Brain microvascular endothelial cell (primary cell): ENCODE data around the gene ALG9.

Source experiments
- DNase-seq: peaks from one replicate; pipeline ENCODE4 v3.0.0-alpha.2; 2020
- H3K27ac ChIP-seq: fragments of 250-450 bp; sonication (Bioruptor Pico); 2 replicates; pipeline ENCODE4 v1.5.1; 2020; ENCODE audit warnings: mild to moderate bottlenecking, moderate library complexity
- H3K27me3 ChIP-seq: fragments of 250-450 bp; sonication (Bioruptor Pico); replicated peaks from 2 replicates; pipeline ENCODE4 v1.5.1; 2020; ENCODE audit warnings: mild to moderate bottlenecking
- H3K36me3 ChIP-seq: fragments of 250-450 bp; sonication (Bioruptor Pico); replicated peaks from 2 replicates; pipeline ENCODE4 v1.5.1; 2020; ENCODE audit warnings: mild to moderate bottlenecking
- H3K4me3 ChIP-seq: 2 replicates; pipeline ENCODE4 v1.5.1; 2011; ENCODE audit warnings: low read depth, mild to moderate bottlenecking, control low read depth, low read length, moderate library complexity
- CTCF ChIP-seq: IDR thresholded peaks from 2 replicates; pipeline ENCODE4 v1.5.1; 2011; ENCODE audit warnings: low read depth, mild to moderate bottlenecking, moderate library complexity, low read length, control low read depth, inconsistent platforms; ENCODE audit errors: missing control alignments
- in situ Hi-C: cut with HindIII; loops from 2 replicates; pipeline ENCODE4 v1.10.0; 2017; ENCODE audit warnings: low sequenced_read_pairs, low pct_ligation_motif_present

The ALG9 gene, protein sequence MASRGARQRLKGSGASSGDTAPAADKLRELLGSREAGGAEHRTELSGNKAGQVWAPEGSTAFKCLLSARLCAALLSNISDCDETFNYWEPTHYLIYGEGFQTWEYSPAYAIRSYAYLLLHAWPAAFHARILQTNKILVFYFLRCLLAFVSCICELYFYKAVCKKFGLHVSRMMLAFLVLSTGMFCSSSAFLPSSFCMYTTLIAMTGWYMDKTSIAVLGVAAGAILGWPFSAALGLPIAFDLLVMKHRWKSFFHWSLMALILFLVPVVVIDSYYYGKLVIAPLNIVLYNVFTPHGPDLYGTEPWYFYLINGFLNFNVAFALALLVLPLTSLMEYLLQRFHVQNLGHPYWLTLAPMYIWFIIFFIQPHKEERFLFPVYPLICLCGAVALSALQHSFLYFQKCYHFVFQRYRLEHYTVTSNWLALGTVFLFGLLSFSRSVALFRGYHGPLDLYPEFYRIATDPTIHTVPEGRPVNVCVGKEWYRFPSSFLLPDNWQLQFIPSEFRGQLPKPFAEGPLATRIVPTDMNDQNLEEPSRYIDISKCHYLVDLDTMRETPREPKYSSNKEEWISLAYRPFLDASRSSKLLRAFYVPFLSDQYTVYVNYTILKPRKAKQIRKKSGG

GRCh38 chr11:111870886-111871692, at the start of gene ALG9:
ALG9 (minus strand) TSS chr11:111871581; CDS start chr11:111871482, 99 bp downstream.
- peaks cover 11% of the 10 kb centered on the region for H3K36me3 ChIP-seq
- H3K27me3 ChIP-seq = no peaks in the 10 kb centered on the region
- in situ Hi-C loops = no loop called here
- peak; percentile 85 for DNase-seq
- H3K27ac ChIP-seq = peak within 1 kb of the TSS; percentile 84
- TF ChIP-seq CTCF = peak; percentile 59
- H3K4me3 ChIP-seq = peak within 1 kb of the TSS; percentile 87

DNA sequence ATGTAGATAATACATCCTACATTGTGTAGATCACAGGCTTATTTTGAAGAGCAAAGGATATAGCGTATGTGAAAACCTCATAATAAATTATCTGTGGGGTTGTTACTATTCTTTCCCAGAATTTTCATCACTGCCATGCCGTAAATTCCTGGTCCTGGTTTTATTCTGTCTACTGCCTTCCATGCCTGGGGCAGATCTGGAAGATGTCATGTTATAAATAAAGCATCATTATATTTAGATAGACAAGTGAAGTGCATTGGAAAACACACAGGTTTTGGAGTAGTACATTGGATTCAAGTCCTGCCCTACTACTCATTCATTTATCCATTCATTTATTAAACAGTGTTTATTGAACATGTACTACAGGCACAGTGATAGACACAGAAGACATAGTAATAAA, 49.5 kb upstream of the ALG9 start:
- Histone ChIP-seq H3K27ac (no peak overlapping the region), H3K4me3 (no peak overlapping the region), H3K27me3 (no peaks in the 10 kb centered on the region), H3K36me3 (no peaks in the 10 kb centered on the region)
- DNase-seq = no peak
- TF ChIP-seq CTCF = no peak
- in situ Hi-C loops = no loop called here

- no peak within 1 kb of the TSS for H3K4me3 ChIP-seq
- no peak within 1 kb of the TSS for H3K27ac ChIP-seq
- in situ Hi-C loops = no loop called here
Measured at GRCh38 chr11:111918390-111919256, 47.2 kb upstream of the ALG9 start, which contains the start of gene C11orf52. C11orf52 (plus strand) TSS chr11:111918913; CDS start chr11:111918973, 60 bp downstream.

GRCh38 chr11:111917788-111918187, 46.4 kb upstream of the ALG9 start:
- Histone ChIP-seq H3K4me3 (no peak overlapping the region), H3K27ac (no peak overlapping the region), H3K27me3 (no peaks in the 10 kb centered on the region), H3K36me3 (no peaks in the 10 kb centered on the region)
- DNase-seq = no peak
- in situ Hi-C loops = no loop called here
- no peak for TF ChIP-seq CTCF

More at GRCh38 chr11:111918390-111919256, 47.2 kb upstream of the ALG9 start, which contains the start of gene C11orf52:
- no peak for TF ChIP-seq CTCF
- no peaks in the 10 kb centered on the region for H3K36me3 ChIP-seq
- H3K27me3 ChIP-seq = no peaks in the 10 kb centered on the region
- DNase-seq = no peak

DNA sequence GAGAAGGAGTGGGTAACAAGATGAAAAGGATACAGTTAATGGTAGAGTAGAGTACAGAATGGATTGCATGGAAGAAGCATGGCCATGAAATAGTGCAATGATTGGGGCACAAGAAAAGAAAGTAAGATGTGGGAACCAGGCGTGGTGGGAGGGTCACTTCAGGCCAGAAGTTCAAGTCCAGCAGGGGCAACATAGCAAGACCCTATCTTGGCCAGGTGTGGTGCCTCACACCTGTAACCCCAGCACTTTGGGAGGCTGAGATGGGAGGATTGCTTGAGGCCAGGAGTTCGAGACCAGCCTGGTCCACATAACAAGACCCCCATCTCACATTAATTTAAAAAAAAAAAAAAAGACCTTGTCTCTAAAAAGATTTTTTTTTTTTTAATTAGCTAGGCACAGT, 45.9 kb upstream of the ALG9 start:
- no peak for TF ChIP-seq CTCF
- no peak overlapping the region for H3K4me3 ChIP-seq
- in situ Hi-C loops = no loop called here

More for the DNA sequence above, 45.9 kb upstream of the ALG9 start:
- Histone ChIP-seq H3K36me3 (no peaks in the 10 kb centered on the region), H3K27ac (no peak overlapping the region), H3K27me3 (no peaks in the 10 kb centered on the region)
- no peak for DNase-seq
